Neural progenitor cell (in vitro differentiated cells): Measurements from ENCODE around the gene P2RY11. TPM values are rescaled to one million over a fixed set of nuclear protein-coding genes. Genes with fewer than 3 reads are reported as not detected.

Source experiments
- DNase-seq: peaks from one replicate; pipeline ENCODE4 v3.0.0-alpha.2; 2016; ENCODE audit warnings: low spot score
- H2AFZ ChIP-seq: fragments of 200-600 bp; sonication (generic); replicated peaks from 2 replicates; pipeline ENCODE4 v1.6.1; 2016; ENCODE audit warnings: antibody characterized with exemption
- H3F3A ChIP-seq: fragments of 200-600 bp; sonication (generic); 2 replicates; pipeline ENCODE4 v1.6.1; 2016; ENCODE audit warnings: antibody characterized with exemption, low read depth
- H3K27ac ChIP-seq: fragments of 200-600 bp; sonication (generic); 2 replicates; pipeline ENCODE4 v1.5.1; 2016; ENCODE audit warnings: mild to moderate bottlenecking
- H3K27me3 ChIP-seq: fragments of 200-600 bp; sonication (generic); 2 replicates; pipeline ENCODE4 v1.6.1; 2016; ENCODE audit warnings: mild to moderate bottlenecking, moderate library complexity
- H3K36me3 ChIP-seq: fragments of 200-600 bp; sonication (generic); 2 replicates; pipeline ENCODE4 v1.5.1; 2016
- H3K4me1 ChIP-seq: fragments of 200-600 bp; sonication (generic); 2 replicates; pipeline ENCODE4 v1.6.1; 2016; ENCODE audit warnings: mixed run types
- H3K4me2 ChIP-seq: fragments of 200-600 bp; sonication (generic); 2 replicates; pipeline ENCODE4 v1.6.1; 2016
- H3K4me3 ChIP-seq: fragments of 200-600 bp; sonication (generic); 2 replicates; pipeline ENCODE4 v1.5.1; 2016
- H3K79me2 ChIP-seq: fragments of 200-600 bp; sonication (generic); 2 replicates; pipeline ENCODE4 v1.6.1; 2016; ENCODE audit warnings: low read depth
- H3K9ac ChIP-seq: fragments of 200-600 bp; sonication (generic); 2 replicates; pipeline ENCODE4 v1.6.1; 2016
- H3K9me3 ChIP-seq: fragments of 200-600 bp; sonication (generic); 2 replicates; pipeline ENCODE4 v1.5.1; 2016; ENCODE audit warnings: low read depth
- H4K20me1 ChIP-seq: fragments of 200-600 bp; sonication (generic); 2 replicates; pipeline ENCODE4 v1.6.1; 2016; ENCODE audit warnings: low read depth
- H3K27ac Mint-ChIP-seq: 3 replicates; pipeline ENCODE4 v1.8.0; 2021; ENCODE audit warnings: mixed read lengths
- H3K27me3 Mint-ChIP-seq: 2 replicates; pipeline ENCODE4 v1.8.0; 2022; ENCODE audit warnings: low read depth, mild to moderate bottlenecking, inconsistent platforms, moderate library complexity, mixed read lengths; ENCODE audit not compliant: insufficient read depth
- H3K36me3 Mint-ChIP-seq: 3 replicates; pipeline ENCODE4 v1.8.0; 2021; ENCODE audit warnings: mixed read lengths
- H3K4me1 Mint-ChIP-seq: 3 replicates; pipeline ENCODE4 v1.8.0; 2021; ENCODE audit warnings: mixed read lengths
- H3K4me3 Mint-ChIP-seq: 3 replicates; pipeline ENCODE4 v1.8.0; 2021; ENCODE audit warnings: mild to moderate bottlenecking, moderate library complexity, mixed read lengths
- H3K9me3 Mint-ChIP-seq: 3 replicates; pipeline ENCODE4 v1.8.0; 2020; ENCODE audit warnings: mixed read lengths
- EZH2 ChIP-seq: fragments of 200-600 bp; sonication (generic); IDR thresholded peaks from 2 replicates; pipeline ENCODE4 v1.6.1; 2017; ENCODE audit warnings: antibody characterized with exemption, mild to moderate bottlenecking, moderate library complexity
- EZH2phosphoT487 ChIP-seq: fragments of 200-600 bp; sonication (generic); IDR thresholded peaks from 2 replicates; pipeline ENCODE4 v1.6.1; 2017; ENCODE audit warnings: antibody characterized with exemption
- total RNA-seq: library from RNA; depleted of rRNA; stranded (reverse); fragments of >200 nt; gene quantifications from 2 replicates; pipeline ENCODE4 v1.2.3, GENCODE V29; 2015; ENCODE audit warnings: low replicate concordance
- TF ChIP-seq, protein P1 (sequence below): fragments of 200-600 bp; sonication (generic); IDR thresholded peaks from 2 replicates; pipeline ENCODE4 v1.5.1; 2017; ENCODE audit warnings: antibody characterized with exemption, mild to moderate bottlenecking

P2RY11 gene
- total RNA-seq, 1 donor from 2014 or later: not detected

DNA sequence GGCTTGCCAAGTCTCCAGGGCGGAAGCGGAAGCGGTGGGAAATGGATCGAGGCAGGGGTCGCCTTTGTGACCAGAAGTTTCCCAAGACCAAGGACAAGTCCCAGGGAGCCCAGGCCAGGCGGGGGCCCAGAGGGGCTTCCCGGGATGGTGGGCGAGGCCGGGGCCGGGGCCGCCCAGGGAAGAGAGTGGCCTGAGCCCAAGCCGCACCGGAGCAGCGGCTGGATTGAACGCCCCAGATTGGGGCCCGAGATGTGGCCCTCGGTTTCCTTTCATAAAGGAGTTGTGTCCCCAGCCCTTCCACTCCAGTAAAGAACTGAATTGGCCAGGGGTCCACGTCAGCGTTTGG, 548 bp upstream of the P2RY11 start:
- no peak for DNase-seq
- Histone ChIP-seq H3F3A (peaks cover 39% of the 10 kb centered on the region), H3K27me3 (no peaks in the 10 kb centered on the region), H3K9me3 (no peaks in the 10 kb centered on the region), H3K4me2 (no peak overlapping the region), H4K20me1 (peaks cover 15% of the 10 kb centered on the region), H3K4me3 (no peak overlapping the region), H3K36me3 (no peaks in the 10 kb centered on the region), H2AFZ (no peak overlapping the region), H3K4me1 (peaks cover 7% of the 10 kb centered on the region), H3K27ac (no peak overlapping the region), H3K9ac (no peak overlapping the region), H3K79me2 (peaks cover 25% of the 10 kb centered on the region)
- Mint-ChIP-seq H3K27ac (no peak overlapping the region), H3K4me1 (peaks cover 8% of the 10 kb centered on the region), H3K27me3 (peaks cover 10% of the 10 kb centered on the region), H3K4me3 (peak overlapping the region; percentile 53), H3K9me3 (no peaks in the 10 kb centered on the region), H3K36me3 (peaks cover 16% of the 10 kb centered on the region)
- TF ChIP-seq, protein P1, sequence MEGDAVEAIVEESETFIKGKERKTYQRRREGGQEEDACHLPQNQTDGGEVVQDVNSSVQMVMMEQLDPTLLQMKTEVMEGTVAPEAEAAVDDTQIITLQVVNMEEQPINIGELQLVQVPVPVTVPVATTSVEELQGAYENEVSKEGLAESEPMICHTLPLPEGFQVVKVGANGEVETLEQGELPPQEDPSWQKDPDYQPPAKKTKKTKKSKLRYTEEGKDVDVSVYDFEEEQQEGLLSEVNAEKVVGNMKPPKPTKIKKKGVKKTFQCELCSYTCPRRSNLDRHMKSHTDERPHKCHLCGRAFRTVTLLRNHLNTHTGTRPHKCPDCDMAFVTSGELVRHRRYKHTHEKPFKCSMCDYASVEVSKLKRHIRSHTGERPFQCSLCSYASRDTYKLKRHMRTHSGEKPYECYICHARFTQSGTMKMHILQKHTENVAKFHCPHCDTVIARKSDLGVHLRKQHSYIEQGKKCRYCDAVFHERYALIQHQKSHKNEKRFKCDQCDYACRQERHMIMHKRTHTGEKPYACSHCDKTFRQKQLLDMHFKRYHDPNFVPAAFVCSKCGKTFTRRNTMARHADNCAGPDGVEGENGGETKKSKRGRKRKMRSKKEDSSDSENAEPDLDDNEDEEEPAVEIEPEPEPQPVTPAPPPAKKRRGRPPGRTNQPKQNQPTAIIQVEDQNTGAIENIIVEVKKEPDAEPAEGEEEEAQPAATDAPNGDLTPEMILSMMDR: no peak

DNA sequence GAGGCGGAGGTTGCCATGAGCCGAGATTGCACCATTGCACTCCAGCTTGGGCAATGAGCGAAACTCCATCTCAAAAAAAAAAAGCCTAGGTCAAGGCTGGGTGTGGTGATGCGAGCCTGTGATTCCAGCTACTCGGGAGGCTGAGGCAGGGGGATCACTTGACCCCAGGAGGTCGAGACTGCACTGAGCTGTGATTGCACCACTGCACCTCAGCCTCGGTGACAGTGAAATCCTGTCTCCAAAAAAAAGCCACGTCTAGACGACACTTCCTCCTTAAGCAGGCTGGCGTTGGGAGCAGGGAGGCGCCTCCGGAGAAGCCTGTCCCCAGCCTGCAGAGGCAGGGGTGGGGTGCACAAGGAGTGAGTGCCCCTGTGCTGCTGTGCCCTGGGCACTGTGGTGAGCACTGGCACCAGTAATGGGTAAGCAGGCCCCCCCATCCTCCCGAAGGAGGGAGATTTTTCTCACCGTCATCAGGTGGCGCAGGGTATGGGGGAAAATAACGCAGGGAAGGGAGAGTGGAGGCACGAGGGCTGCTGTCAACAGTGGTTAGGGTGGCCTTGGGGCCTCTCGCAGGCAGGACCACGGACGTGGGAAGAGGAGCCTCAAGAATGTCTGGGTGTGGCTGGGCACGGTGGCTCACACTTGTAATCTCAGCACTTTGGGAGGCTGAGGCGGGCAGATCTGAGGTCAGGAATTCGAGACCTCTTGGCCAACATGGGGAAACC, 706 bp downstream of the P2RY11 start:
- H3K27ac Mint-ChIP-seq: no peak overlapping the region
- TF ChIP-seq EZH2 (no peak), EZH2phosphoT487 (no peak)
- TF ChIP-seq, protein P1: no peak
- H3F3A ChIP-seq: peaks cover 34% of the 10 kb centered on the region

DNA sequence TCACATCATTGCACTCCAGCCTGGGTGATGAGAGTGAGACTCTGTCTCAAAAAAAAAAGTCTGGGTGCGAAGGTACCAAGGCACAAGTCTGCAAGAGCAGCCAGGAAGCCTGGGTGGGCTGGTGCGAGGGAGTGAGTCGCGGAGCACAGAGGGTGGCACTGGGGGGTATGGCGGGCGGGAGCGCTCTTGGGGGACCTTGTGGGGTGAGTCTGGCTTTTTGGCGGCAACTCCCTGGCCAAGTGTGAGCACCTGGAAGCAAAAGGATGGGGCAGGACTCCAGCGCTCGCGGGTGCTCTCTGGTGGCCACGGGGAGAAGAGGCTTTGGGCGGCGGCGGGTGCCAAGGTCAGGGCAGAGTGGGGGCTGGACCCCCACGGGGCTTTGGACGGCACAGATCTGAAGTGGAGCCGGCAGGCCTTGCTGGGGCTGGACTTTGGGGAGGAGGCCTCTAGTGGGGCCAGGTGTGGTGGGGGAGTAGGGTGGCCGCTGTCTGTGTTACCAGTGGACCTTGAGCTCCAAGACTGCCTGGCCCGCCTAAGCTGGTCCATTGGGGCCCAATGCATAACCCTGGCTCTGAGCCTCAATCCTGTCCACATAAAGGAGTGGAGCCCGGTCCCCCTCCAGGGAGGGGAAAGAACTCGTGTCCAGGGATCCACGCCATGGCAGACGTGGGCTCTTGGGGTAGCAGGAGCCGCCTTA, 1.6 kb downstream of the P2RY11 start:
- Histone ChIP-seq H2AFZ (no peak overlapping the region), H3K4me2 (no peak overlapping the region), H3K27me3 (no peaks in the 10 kb centered on the region), H3K27ac (no peak overlapping the region), H3K79me2 (peaks cover 9% of the 10 kb centered on the region), H3K36me3 (no peaks in the 10 kb centered on the region), H4K20me1 (peaks cover 15% of the 10 kb centered on the region), H3K4me3 (no peak overlapping the region), H3K9ac (no peak overlapping the region), H3K4me1 (no peaks in the 10 kb centered on the region), H3K9me3 (no peaks in the 10 kb centered on the region), H3F3A (peaks cover 34% of the 10 kb centered on the region)
- Mint-ChIP-seq H3K4me3 (peak overlapping the region; percentile 43), H3K27ac (no peak overlapping the region), H3K4me1 (no peaks in the 10 kb centered on the region), H3K9me3 (no peaks in the 10 kb centered on the region), H3K27me3 (peaks cover 8% of the 10 kb centered on the region), H3K36me3 (peaks cover 10% of the 10 kb centered on the region)
- peak; percentile 62 for DNase-seq
- TF ChIP-seq, protein P1: peak; percentile 67
- TF ChIP-seq EZH2: no peak

More for the DNA sequence above, 706 bp downstream of the P2RY11 start:
- Histone ChIP-seq H3K4me1 (peaks cover 2% of the 10 kb centered on the region), H4K20me1 (peaks cover 15% of the 10 kb centered on the region), H3K27ac (no peak overlapping the region), H3K79me2 (peaks cover 14% of the 10 kb centered on the region), H3K9ac (no peak overlapping the region), H3K4me3 (no peak overlapping the region), H2AFZ (no peak overlapping the region), H3K27me3 (no peaks in the 10 kb centered on the region), H3K4me2 (no peak overlapping the region), H3K36me3 (no peaks in the 10 kb centered on the region), H3K9me3 (no peaks in the 10 kb centered on the region)
- Mint-ChIP-seq H3K4me1 (peaks cover 2% of the 10 kb centered on the region), H3K9me3 (no peaks in the 10 kb centered on the region), H3K27me3 (peaks cover 8% of the 10 kb centered on the region), H3K4me3 (no peak overlapping the region), H3K36me3 (peaks cover 14% of the 10 kb centered on the region)
- DNase-seq: no peak
